Measurements from ENCODE around the gene NRXN2. TPM values are rescaled to one million over a fixed set of nuclear protein-coding genes. Genes with fewer than 3 reads are reported as not detected.

The NRXN2 gene
- total and polyA plus RNA-seq, 4 donors = 0.17 to 2.8 (median 1.4) TPM

DNA sequence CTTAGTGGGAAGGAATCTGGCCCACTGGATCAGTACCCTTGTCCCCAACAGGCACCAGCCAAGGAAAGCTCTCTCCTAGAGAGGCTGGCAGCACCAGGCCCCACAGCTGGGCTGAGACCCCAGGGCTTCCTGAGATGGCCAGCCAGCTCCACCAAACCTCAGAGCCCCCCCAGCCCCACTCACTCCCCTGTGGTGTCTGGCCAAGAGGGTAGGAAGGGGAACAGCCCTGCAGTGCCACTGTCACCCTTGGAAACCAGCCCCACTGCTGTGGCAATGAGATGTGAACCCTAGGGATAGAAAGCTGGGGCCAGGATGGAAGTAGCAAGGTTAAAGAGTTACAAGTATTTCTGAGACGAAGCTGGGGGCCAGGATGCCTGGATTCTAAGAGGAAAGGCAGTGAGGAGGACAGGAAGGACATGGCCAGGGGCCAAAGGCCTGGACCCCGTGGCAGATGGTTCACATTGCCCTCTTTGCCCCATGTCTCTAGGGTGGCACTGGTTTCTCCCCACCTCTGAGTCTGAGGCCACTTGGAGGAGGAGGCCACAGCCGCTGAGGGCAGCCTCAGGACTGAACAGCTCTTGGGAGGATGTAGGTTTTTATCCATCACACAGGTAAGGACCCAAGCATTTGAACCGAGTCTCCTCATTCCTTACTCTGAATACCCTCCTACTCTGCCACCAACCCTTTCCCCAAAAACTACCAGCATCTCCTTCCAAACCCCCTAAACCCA is 28.8 kb downstream of the NRXN2 start (continued):
- TF ChIP-seq, protein P1, sequence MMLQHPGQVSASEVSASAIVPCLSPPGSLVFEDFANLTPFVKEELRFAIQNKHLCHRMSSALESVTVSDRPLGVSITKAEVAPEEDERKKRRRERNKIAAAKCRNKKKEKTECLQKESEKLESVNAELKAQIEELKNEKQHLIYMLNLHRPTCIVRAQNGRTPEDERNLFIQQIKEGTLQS (IDR thresholded peaks at IDR 0.05) = no peak
- no peak for TF ChIP-seq RXRA (IDR thresholded peaks at IDR 0.05)
- no peak for TF ChIP-seq JUND (IDR thresholded peaks at IDR 0.05)
- no peak for TF ChIP-seq YY1 (IDR thresholded peaks at IDR 0.05)
- no peak for TF ChIP-seq RAD21 (IDR thresholded peaks at IDR 0.05)
- no peak for TF ChIP-seq TAF1 (conservative IDR thresholded peaks at IDR 0.05)
- no peak for TF ChIP-seq HNF4G (IDR thresholded peaks at IDR 0.05)
- TF ChIP-seq GABPA (IDR thresholded peaks at IDR 0.05 in 1 of 2, conservative IDR thresholded peaks at IDR 0.05 in 1 of 2) = no peak
- TF ChIP-seq FOXA2 (IDR thresholded peaks at IDR 0.05) = no peak
- TF ChIP-seq HNF4A (conservative IDR thresholded peaks at IDR 0.05) = no peak
- TF ChIP-seq NR2F2 (IDR thresholded peaks at IDR 0.05) = no peak
- no peak for TF ChIP-seq EGR1 (IDR thresholded peaks at IDR 0.05; ENCODE audit: low read depth in 2 of 2)
- TF ChIP-seq SP1 (IDR thresholded peaks at IDR 0.05) = no peak
- TF ChIP-seq, protein P2, sequence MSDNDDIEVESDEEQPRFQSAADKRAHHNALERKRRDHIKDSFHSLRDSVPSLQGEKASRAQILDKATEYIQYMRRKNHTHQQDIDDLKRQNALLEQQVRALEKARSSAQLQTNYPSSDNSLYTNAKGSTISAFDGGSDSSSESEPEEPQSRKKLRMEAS (IDR thresholded peaks at IDR 0.05) = no peak

DNA sequence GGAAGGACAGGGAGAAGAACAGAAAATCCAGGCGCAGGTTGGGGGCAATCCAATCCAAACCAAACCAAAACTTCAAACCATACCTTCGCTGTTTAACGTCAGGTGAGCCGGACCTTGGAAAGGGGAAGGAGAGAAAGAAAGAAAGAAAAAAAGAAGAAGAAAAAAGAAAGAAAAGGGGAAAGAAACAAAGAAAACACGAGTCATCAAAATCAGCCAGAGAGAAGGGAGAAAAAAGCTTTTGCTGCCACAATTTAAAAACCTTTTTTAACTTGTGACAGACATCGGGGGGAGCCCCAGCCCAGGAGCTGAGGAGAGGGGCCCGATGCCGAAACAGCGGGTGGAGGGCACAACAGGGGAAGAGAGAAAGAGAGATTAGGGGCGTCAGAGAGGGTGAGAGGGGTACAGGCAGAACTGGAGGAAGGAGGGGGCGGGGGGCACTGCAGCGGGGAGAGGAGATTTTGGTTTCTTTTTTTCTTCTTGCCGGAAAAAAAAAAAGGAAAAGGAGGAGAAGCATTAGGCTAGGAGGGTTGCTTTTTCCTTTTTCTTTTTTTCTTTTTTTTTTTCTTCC is 30.1 kb downstream of the NRXN2 start:
- no peak for TF ChIP-seq EGR1 (IDR thresholded peaks at IDR 0.05; ENCODE audit: low read depth in 2 of 2)
- no peak for TF ChIP-seq NR2F2 (IDR thresholded peaks at IDR 0.05)
- TF ChIP-seq, protein P3, sequence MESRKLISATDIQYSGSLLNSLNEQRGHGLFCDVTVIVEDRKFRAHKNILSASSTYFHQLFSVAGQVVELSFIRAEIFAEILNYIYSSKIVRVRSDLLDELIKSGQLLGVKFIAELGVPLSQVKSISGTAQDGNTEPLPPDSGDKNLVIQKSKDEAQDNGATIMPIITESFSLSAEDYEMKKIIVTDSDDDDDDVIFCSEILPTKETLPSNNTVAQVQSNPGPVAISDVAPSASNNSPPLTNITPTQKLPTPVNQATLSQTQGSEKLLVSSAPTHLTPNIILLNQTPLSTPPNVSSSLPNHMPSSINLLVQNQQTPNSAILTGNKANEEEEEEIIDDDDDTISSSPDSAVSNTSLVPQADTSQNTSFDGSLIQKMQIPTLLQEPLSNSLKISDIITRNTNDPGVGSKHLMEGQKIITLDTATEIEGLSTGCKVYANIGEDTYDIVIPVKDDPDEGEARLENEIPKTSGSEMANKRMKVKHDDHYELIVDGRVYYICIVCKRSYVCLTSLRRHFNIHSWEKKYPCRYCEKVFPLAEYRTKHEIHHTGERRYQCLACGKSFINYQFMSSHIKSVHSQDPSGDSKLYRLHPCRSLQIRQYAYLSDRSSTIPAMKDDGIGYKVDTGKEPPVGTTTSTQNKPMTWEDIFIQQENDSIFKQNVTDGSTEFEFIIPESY (IDR thresholded peaks at IDR 0.05) = no peak
- no peak for TF ChIP-seq FOXA1 (IDR thresholded peaks at IDR 0.05)
- no peak for TF ChIP-seq RXRA (IDR thresholded peaks at IDR 0.05)
- TF ChIP-seq, protein P4, sequence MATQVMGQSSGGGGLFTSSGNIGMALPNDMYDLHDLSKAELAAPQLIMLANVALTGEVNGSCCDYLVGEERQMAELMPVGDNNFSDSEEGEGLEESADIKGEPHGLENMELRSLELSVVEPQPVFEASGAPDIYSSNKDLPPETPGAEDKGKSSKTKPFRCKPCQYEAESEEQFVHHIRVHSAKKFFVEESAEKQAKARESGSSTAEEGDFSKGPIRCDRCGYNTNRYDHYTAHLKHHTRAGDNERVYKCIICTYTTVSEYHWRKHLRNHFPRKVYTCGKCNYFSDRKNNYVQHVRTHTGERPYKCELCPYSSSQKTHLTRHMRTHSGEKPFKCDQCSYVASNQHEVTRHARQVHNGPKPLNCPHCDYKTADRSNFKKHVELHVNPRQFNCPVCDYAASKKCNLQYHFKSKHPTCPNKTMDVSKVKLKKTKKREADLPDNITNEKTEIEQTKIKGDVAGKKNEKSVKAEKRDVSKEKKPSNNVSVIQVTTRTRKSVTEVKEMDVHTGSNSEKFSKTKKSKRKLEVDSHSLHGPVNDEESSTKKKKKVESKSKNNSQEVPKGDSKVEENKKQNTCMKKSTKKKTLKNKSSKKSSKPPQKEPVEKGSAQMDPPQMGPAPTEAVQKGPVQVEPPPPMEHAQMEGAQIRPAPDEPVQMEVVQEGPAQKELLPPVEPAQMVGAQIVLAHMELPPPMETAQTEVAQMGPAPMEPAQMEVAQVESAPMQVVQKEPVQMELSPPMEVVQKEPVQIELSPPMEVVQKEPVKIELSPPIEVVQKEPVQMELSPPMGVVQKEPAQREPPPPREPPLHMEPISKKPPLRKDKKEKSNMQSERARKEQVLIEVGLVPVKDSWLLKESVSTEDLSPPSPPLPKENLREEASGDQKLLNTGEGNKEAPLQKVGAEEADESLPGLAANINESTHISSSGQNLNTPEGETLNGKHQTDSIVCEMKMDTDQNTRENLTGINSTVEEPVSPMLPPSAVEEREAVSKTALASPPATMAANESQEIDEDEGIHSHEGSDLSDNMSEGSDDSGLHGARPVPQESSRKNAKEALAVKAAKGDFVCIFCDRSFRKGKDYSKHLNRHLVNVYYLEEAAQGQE (IDR thresholded peaks at IDR 0.05) = no peak
- no peak for TF ChIP-seq YY1 (IDR thresholded peaks at IDR 0.05)
- TF ChIP-seq, protein P1 (IDR thresholded peaks at IDR 0.05) = no peak
- TF ChIP-seq RAD21 (IDR thresholded peaks at IDR 0.05) = no peak
- no peak for TF ChIP-seq SP1 (IDR thresholded peaks at IDR 0.05)
- TF ChIP-seq JUND (IDR thresholded peaks at IDR 0.05) = no peak
- no peak for TF ChIP-seq TAF1 (conservative IDR thresholded peaks at IDR 0.05)
- TF ChIP-seq GABPA (IDR thresholded peaks at IDR 0.05 in 1 of 2, conservative IDR thresholded peaks at IDR 0.05 in 1 of 2) = no peak
- TF ChIP-seq, protein P2 (IDR thresholded peaks at IDR 0.05) = no peak
- no peak overlapping the region for H3K9ac ChIP-seq (ENCODE audit: low read depth in 1 of 2, low read length in 2 of 2)
- no peaks in the 10 kb centered on the region for H3K9me3 ChIP-seq (ENCODE audit: control insufficient read depth in 4 of 4, low read length in 3 of 4)
- DNase-seq (ENCODE audit: low spot score) = no peak
- H3K27me3 ChIP-seq (ENCODE audit: control insufficient read depth in 4 of 4, insufficient read depth in 4 of 4, low read length in 3 of 4) = peaks cover 0 to 5% (median under 1%) of the 10 kb centered on the region in 4 donors
- no peak overlapping the region for H3K4me3 ChIP-seq (ENCODE audit: low read depth in 1 of 3, low read length in 3 of 3)
- peaks cover 0 to 10% (median 7%) of the 10 kb centered on the region in 4 donors for H3K4me1 ChIP-seq (ENCODE audit: control insufficient read depth in 4 of 4, insufficient read depth in 4 of 4, low read length in 3 of 4)
- no peak overlapping the region for H3K27ac ChIP-seq (ENCODE audit: low read depth in 1 of 2, low read length in 2 of 2)
- 27% methylated on average over 13 of the region's 13 CpGs for WGBS
- H3K36me3 ChIP-seq (ENCODE audit: control insufficient read depth in 4 of 4, insufficient read depth in 3 of 4, low read depth in 1 of 4, low read length in 3 of 4) = no peaks in the 10 kb centered on the region

Data from liver (tissue), 9 donors.